Adipocyte (in vitro differentiated cells): ENCODE data around the gene FAM13C.

ENCODE experiments used
- DNase-seq: peaks from one replicate; pipeline ENCODE4 v3.0.0-alpha.2; 2015; ENCODE audit warnings: low read depth
- H3K27me3 ChIP-seq: replicated peaks from 2 replicates; pipeline ENCODE4 v1.7.0; 2013; ENCODE audit warnings: mild to moderate bottlenecking, low read length, moderate library complexity; ENCODE audit not compliant: control insufficient read depth, insufficient read depth
- H3K36me3 ChIP-seq: 2 replicates; pipeline ENCODE4 v1.7.0; 2013; ENCODE audit warnings: low read length, mild to moderate bottlenecking, moderate library complexity; ENCODE audit not compliant: control insufficient read depth, insufficient read depth, severe bottlenecking
- H3K4me1 ChIP-seq: 2 replicates; pipeline ENCODE4 v1.7.0; 2013; ENCODE audit warnings: mild to moderate bottlenecking, low read length, moderate library complexity; ENCODE audit not compliant: control insufficient read depth, insufficient read depth
- H3K4me3 ChIP-seq: 2 replicates; pipeline ENCODE4 v1.7.0; 2013; ENCODE audit warnings: mild to moderate bottlenecking, low read length, moderate library complexity
- H3K9ac ChIP-seq: 2 replicates; pipeline ENCODE4 v1.7.0; 2013; ENCODE audit warnings: mild to moderate bottlenecking, low read length, moderate library complexity
- H3K9me3 ChIP-seq: 2 replicates; pipeline ENCODE4 v1.7.0; 2013; ENCODE audit warnings: mild to moderate bottlenecking, low read length, moderate library complexity; ENCODE audit not compliant: control insufficient read depth

The FAM13C gene

DNA sequence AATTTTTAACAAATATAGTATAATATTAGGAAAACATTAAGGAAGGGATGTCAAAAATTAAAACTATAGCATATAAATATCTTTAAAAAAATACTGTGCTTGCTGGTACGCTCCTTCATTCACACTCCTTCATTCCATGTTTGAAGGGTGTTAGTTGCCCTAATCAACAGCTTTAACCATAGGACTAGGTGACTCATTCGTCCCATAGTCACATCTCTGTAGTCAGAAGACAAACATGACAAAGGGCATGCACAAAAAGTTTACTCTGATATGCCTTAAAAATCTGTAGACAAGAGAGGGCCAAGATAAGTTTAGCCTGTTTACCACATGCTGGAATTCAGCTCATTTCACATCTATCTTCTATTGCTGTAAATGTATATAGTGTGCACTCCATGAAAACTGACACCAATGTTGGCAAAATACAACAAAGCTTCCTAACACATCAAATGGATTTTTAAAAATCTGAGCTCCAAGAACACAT lies 646 bp downstream of the FAM13C start:
- H3K4me1 ChIP-seq, result peaks cover 17% of the 10 kb centered on the region
- DNase-seq, result no peak
- H3K4me3 ChIP-seq, result peak overlapping the region; percentile 86
- H3K9me3 ChIP-seq, result no peaks in the 10 kb centered on the region
- H3K36me3 ChIP-seq, result no peaks in the 10 kb centered on the region
- H3K27me3 ChIP-seq, result no peaks in the 10 kb centered on the region
- peak overlapping the region; percentile 83 for H3K9ac ChIP-seq

DNA sequence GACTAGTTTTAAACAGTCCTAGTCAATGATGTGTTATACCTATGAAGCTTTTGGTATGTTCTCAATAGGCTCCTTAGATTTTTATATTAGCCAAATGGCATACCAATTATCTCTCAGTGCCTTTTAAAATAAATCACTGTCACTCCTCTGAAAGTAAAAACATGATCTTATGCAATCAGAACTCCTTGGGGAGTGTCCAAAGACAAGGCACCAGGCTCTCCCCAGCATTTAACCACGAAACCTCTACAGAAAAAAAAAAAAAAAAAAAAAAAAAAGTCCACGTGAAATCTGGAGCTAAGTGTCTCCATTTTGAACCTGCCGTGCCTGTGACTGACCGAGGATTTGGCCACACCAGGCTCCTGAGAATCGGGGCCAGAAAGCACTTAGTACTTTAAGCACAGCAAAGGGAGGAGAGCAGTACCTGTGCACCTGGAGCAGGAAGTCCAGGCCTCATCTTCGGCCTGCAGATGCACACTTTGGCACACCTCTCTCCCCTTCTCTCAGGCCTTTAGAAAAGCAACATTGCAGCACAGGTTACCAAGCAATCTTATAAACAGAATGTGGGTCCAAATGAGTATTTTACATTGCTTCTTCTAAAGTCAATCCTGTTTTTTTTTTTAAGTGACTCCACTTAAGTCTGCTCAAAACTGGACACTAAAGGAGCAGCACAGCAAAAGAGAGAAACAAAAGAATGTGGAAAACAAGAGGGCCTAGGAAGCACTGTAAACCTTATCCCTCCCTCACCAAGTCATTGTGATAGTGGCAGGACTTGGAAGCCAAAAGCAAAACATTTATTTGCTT lies 1.5 kb downstream of the FAM13C start:
- Histone ChIP-seq H3K4me3 (no peak overlapping the region), H3K36me3 (no peaks in the 10 kb centered on the region), H3K9me3 (no peaks in the 10 kb centered on the region), H3K4me1 (peaks cover 15% of the 10 kb centered on the region), H3K9ac (no peak overlapping the region), H3K27me3 (no peaks in the 10 kb centered on the region)
- no peak for DNase-seq

DNA sequence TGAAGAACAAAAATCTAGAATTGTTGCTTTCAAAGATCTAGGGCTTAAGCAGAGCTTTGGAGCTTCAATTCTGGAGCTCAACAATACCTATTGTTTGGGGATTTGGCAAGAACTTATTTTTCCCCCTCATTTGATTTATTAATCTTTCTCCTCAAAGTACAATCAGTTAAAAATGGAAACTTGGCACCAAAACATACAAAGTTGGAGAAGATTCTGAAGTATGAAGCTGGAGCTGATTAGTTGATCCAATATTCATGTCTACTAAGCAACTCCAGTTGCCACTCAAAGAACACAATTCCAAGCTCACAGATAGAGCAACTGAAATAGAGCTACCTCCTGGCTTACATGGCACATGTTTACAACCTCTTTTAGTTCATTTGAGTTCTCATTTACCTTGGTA lies 3.8 kb downstream of the FAM13C start:
- Histone ChIP-seq H3K9me3 (no peaks in the 10 kb centered on the region), H3K4me3 (no peak overlapping the region)

DNA sequence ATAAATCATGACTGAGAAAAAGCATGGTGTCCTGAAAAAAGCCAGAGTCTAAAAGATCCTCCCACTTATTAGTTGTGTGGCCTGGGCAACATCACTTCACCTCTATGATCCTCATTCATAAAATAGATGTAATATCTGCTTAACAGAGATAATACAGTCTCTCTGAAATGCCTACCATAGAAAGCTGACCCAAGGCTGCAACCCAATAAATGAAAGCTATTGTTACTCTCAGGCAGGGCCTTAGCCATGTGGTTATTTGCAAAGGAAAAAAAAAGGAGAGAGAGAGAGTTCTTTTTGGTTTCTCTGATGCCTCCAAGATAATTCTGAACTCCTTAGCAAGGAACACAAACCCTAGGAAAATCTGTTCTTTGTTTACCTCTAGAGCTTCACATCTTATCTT lies 7.9 kb downstream of the FAM13C start:
- Histone ChIP-seq H3K9me3 (no peaks in the 10 kb centered on the region), H3K4me1 (no peaks in the 10 kb centered on the region), H3K9ac (no peak overlapping the region), H3K27me3 (no peaks in the 10 kb centered on the region), H3K36me3 (no peaks in the 10 kb centered on the region), H3K4me3 (no peak overlapping the region)
- no peak for DNase-seq

More for the DNA sequence above, 3.8 kb downstream of the FAM13C start:
- H3K36me3 ChIP-seq, result no peaks in the 10 kb centered on the region
- H3K9ac ChIP-seq, result no peak overlapping the region
- no peak for DNase-seq
- peaks cover 15% of the 10 kb centered on the region for H3K4me1 ChIP-seq
- H3K27me3 ChIP-seq, result no peaks in the 10 kb centered on the region

GRCh38 chr10:59350558-59350957 lies 11.8 kb downstream of the FAM13C start:
- H3K9me3 ChIP-seq, result no peaks in the 10 kb centered on the region
- no peak overlapping the region for H3K9ac ChIP-seq
- H3K36me3 ChIP-seq, result no peaks in the 10 kb centered on the region
- H3K4me1 ChIP-seq, result no peaks in the 10 kb centered on the region
- H3K4me3 ChIP-seq, result no peak overlapping the region
- no peak for DNase-seq
- H3K27me3 ChIP-seq, result no peaks in the 10 kb centered on the region

GRCh38 chr10:59346321-59346720 lies 16.0 kb downstream of the FAM13C start:
- no peaks in the 10 kb centered on the region for H3K36me3 ChIP-seq
- peak; percentile 62 for DNase-seq
- H3K4me3 ChIP-seq, result no peak overlapping the region
- H3K9ac ChIP-seq, result no peak overlapping the region
- no peaks in the 10 kb centered on the region for H3K4me1 ChIP-seq
- H3K27me3 ChIP-seq, result no peaks in the 10 kb centered on the region
- H3K9me3 ChIP-seq, result no peaks in the 10 kb centered on the region

DNA sequence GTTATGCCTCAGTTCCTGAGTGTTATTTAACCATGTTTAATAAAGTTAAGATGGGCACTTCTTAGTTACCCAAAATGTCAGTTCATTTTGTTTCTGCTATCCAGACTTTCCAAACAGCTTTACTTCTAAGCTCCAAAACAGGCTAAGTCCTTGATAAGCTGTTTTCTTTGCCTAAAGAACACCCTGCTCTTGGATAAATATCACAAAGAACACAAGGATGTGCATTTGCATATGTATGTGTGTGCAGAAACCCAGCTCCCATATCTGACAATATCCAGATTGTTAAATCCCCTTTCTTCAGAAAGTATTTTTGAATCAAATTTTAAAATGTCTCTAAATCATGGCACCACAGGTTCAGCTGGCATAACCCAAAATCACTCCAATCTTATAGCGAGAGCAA lies 19.6 kb downstream of the FAM13C start:
- Histone ChIP-seq H3K9me3 (no peaks in the 10 kb centered on the region), H3K9ac (no peak overlapping the region), H3K4me3 (no peak overlapping the region), H3K27me3 (no peaks in the 10 kb centered on the region), H3K4me1 (peaks cover 3% of the 10 kb centered on the region), H3K36me3 (no peaks in the 10 kb centered on the region)
- no peak for DNase-seq

GRCh38 chr10:59342000-59342399 lies 20.3 kb downstream of the FAM13C start:
- peaks cover 8% of the 10 kb centered on the region for H3K4me1 ChIP-seq
- no peak overlapping the region for H3K4me3 ChIP-seq
- no peaks in the 10 kb centered on the region for H3K27me3 ChIP-seq
- H3K36me3 ChIP-seq, result no peaks in the 10 kb centered on the region
- no peaks in the 10 kb centered on the region for H3K9me3 ChIP-seq
- no peak overlapping the region for H3K9ac ChIP-seq
- no peak for DNase-seq

- Histone ChIP-seq H3K36me3 (no peaks in the 10 kb centered on the region), H3K9me3 (no peaks in the 10 kb centered on the region), H3K4me3 (no peak overlapping the region), H3K4me1 (peaks cover 19% of the 10 kb centered on the region), H3K9ac (no peak overlapping the region), H3K27me3 (no peaks in the 10 kb centered on the region)
- no peak for DNase-seq
Observed at GRCh38 chr10:59340285-59340684, 22.1 kb downstream of the FAM13C start.

- no peak for DNase-seq
- no peak overlapping the region for H3K4me3 ChIP-seq
- H3K36me3 ChIP-seq, result no peaks in the 10 kb centered on the region
- H3K4me1 ChIP-seq, result peaks cover 19% of the 10 kb centered on the region
- H3K9ac ChIP-seq, result no peak overlapping the region
- H3K9me3 ChIP-seq, result no peaks in the 10 kb centered on the region
- H3K27me3 ChIP-seq, result no peaks in the 10 kb centered on the region
Observed at GRCh38 chr10:59339351-59339750, 23.0 kb downstream of the FAM13C start.

GRCh38 chr10:59337201-59337652 lies 25.1 kb downstream of the FAM13C start:
- DNase-seq, result peak; percentile 47

More at GRCh38 chr10:59337201-59337652, 25.1 kb downstream of the FAM13C start:
- H3K9ac ChIP-seq, result peak overlapping the region; percentile 57
- peaks cover 19% of the 10 kb centered on the region for H3K4me1 ChIP-seq
- no peaks in the 10 kb centered on the region for H3K27me3 ChIP-seq
- no peaks in the 10 kb centered on the region for H3K9me3 ChIP-seq
- H3K4me3 ChIP-seq, result peak overlapping the region; percentile 12
- no peaks in the 10 kb centered on the region for H3K36me3 ChIP-seq
